CD14-positive monocyte (primary cell): ENCODE measurements around the gene SPATS2. TPM values are rescaled to one million over a fixed set of nuclear protein-coding genes. Genes with fewer than 3 reads are reported as not detected.

Experiments used
- DNase-seq, 3 donors: peaks; one replicate each; pipeline ENCODE4 v3.0.0-alpha.2; 2011 to 2022
- H2AFZ ChIP-seq: 2 replicates; pipeline ENCODE4 v1.6.0; 2012; ENCODE audit warnings: mild to moderate bottlenecking, low read depth, low read length, inconsistent platforms; ENCODE audit not compliant: insufficient read depth, poor library complexity, severe bottlenecking
- H3K27ac ChIP-seq, 2 donors: 1 replicate in 1 of 2; 2 replicates in 1 of 2; pipeline ENCODE4 v1.5.1; 2012 to 2013; ENCODE audit warnings: low read length in 2 of 2, control low read depth in 1 of 2, inconsistent platforms in 1 of 2, low read depth in 1 of 2, mild to moderate bottlenecking in 1 of 2
- H3K27me3 ChIP-seq, 2 donors: one replicate each; pipeline versions ENCODE4 v1.6.0 to v1.6.1; 2011 to 2013; ENCODE audit warnings: low read length in 2 of 2; ENCODE audit not compliant: control insufficient read depth in 2 of 2, insufficient read depth in 2 of 2
- H3K36me3 ChIP-seq, 2 donors: replicated peaks in 1 of 2; 1 replicate in 1 of 2; 2 replicates in 1 of 2; pipeline versions ENCODE4 v1.5.1 to v1.6.1; 2012 to 2013; ENCODE audit warnings: low read length in 2 of 2, control low read depth in 1 of 2, inconsistent platforms in 1 of 2, mild to moderate bottlenecking in 1 of 2; ENCODE audit not compliant: insufficient read depth in 2 of 2, control insufficient read depth in 1 of 2
- H3K4me1 ChIP-seq, 2 donors: 1 replicate in 1 of 2; 2 replicates in 1 of 2; pipeline versions ENCODE4 v1.5.1 to v1.6.1; 2012 to 2013; ENCODE audit warnings: low read length in 2 of 2, control low read depth in 1 of 2, inconsistent platforms in 1 of 2, mild to moderate bottlenecking in 1 of 2, moderate library complexity in 1 of 2; ENCODE audit not compliant: insufficient read depth in 2 of 2, control insufficient read depth in 1 of 2
- H3K4me2 ChIP-seq: replicated peaks from 2 replicates; pipeline ENCODE3; 2012; ENCODE audit warnings: low read length, moderate library complexity, mild to moderate bottlenecking; ENCODE audit not compliant: poor library complexity, severe bottlenecking; ENCODE audit errors: extremely low read depth
- H3K4me3 ChIP-seq, 3 experiments: fragments of 200-600 bp in 1 of 3; sonication (generic) in 1 of 3; replicated peaks in 1 of 3; 1 replicate in 2 of 3; 2 replicates in 1 of 3; pipeline ENCODE4 v1.5.1; 2011 to 2013; ENCODE audit warnings: low read length in 3 of 3, mild to moderate bottlenecking in 3 of 3, control low read depth in 2 of 3, low read depth in 2 of 3, inconsistent platforms in 1 of 3, moderate library complexity in 1 of 3
- H3K79me2 ChIP-seq: 2 replicates; pipeline ENCODE4 v1.6.0; 2012; ENCODE audit warnings: mild to moderate bottlenecking, control low read depth, inconsistent platforms, low read length, moderate library complexity; ENCODE audit not compliant: insufficient read depth
- H3K9ac ChIP-seq: 2 replicates; pipeline ENCODE4 v1.6.0; 2017; ENCODE audit warnings: low read length, mild to moderate bottlenecking; ENCODE audit not compliant: insufficient read depth, poor library complexity, severe bottlenecking
- H3K9me3 ChIP-seq, 2 donors: replicated peaks in 1 of 2; 1 replicate in 1 of 2; 2 replicates in 1 of 2; pipeline versions ENCODE4 v1.5.1 to v1.6.1; 2012 to 2013; ENCODE audit warnings: low read length in 2 of 2, control low read depth in 1 of 2; ENCODE audit not compliant: control insufficient read depth in 1 of 2, insufficient read depth in 1 of 2
- H4K20me1 ChIP-seq: 2 replicates; pipeline ENCODE4 v1.6.0; 2012; ENCODE audit warnings: mild to moderate bottlenecking, low read length, control low read depth, moderate library complexity; ENCODE audit not compliant: insufficient read depth
- H3K27ac Mint-ChIP-seq, 7 donors: one replicate each; pipeline ENCODE4 v1.8.0; 2020; ENCODE audit warnings: mild to moderate bottlenecking in 7 of 7, mixed read lengths in 7 of 7, moderate library complexity in 6 of 7, inconsistent platforms in 2 of 7
- H3K27me3 Mint-ChIP-seq, 3 donors: one replicate each; pipeline ENCODE4 v1.8.0; 2021 to 2022; ENCODE audit warnings: low read depth in 3 of 3, mild to moderate bottlenecking in 3 of 3, mixed read lengths in 3 of 3, moderate library complexity in 3 of 3, inconsistent platforms in 1 of 3
- H3K36me3 Mint-ChIP-seq, 2 donors: one replicate each; pipeline ENCODE4 v1.8.0; 2020; ENCODE audit warnings: mixed read lengths in 2 of 2, inconsistent platforms in 1 of 2, mild to moderate bottlenecking in 1 of 2
- H3K4me1 Mint-ChIP-seq: one replicate; pipeline ENCODE4 v1.8.0; 2020; ENCODE audit warnings: mild to moderate bottlenecking, mixed read lengths
- H3K4me3 Mint-ChIP-seq, 2 donors: one replicate each; pipeline ENCODE4 v1.8.0; 2020; ENCODE audit warnings: mild to moderate bottlenecking in 2 of 2, mixed read lengths in 2 of 2, moderate library complexity in 1 of 2
- H3K9me3 Mint-ChIP-seq, 7 donors: one replicate each; pipeline ENCODE4 v1.8.0; 2020 to 2022; ENCODE audit warnings: mixed read lengths in 7 of 7, mild to moderate bottlenecking in 6 of 7, moderate library complexity in 6 of 7, inconsistent platforms in 2 of 7
- WGBS: methylation state at CpG from one replicate; pipeline ENCODE4 v1.1.5; 2013; ENCODE audit warnings: missing lambda C conversion rate; ENCODE audit not compliant: insufficient coverage; 5-methylcytosine and 5-hydroxymethylcytosine counted together
- intact Hi-C, 2 donors: fragments of 100-400 bp; cut with micrococcal nuclease; formaldehyde crosslinking; loops; one replicate each; pipeline versions ENCODE4 v1.15.0 to v1.15.1; 2023
- polyA plus RNA-seq, 3 donors: library from polyadenylated mRNA; depleted of rRNA in 1 of 3; unstranded in 2 of 3; stranded (reverse) in 1 of 3; fragments of 300-500 nt in 2 of 3; fragments of >200 nt in 1 of 3; fragmentation: Illumina TruSeq in 2 of 3; gene quantifications; 1 replicate in 2 of 3; 2 replicates in 1 of 3; pipeline ENCODE4 v1.2.3, GENCODE V29; 2012 to 2021
- TF ChIP-seq, protein P1 (sequence below): fragments of 200-600 bp; IDR thresholded peaks from one replicate; pipeline ENCODE4 v1.8.0; 2022; ENCODE audit warnings: antibody characterized with exemption, mild to moderate bottlenecking

SPATS2 gene
- polyA plus RNA-seq, 3 donors, result 1.1 to 3.2 (median 1.8) TPM

- H3K27ac Mint-ChIP-seq, result no peak overlapping the region
- intact Hi-C loops, result loop anchor here (2.0 to 10.0 kb wide), 3 partner anchors 53 to 277 kb away; partner anchors contain the start of genes KMT2D (in 1 of the 2) and RHEBL1 (in 1 of the 2)
- H3K4me3 ChIP-seq, result peak overlapping the region in 2 of 3 experiments; percentile 40 to 83
- H3K27me3 Mint-ChIP-seq, result peaks cover 93 to 100% (median 98%) of the 10 kb centered on the region in 3 donors
- peaks cover 44% of the 10 kb centered on the region for H3K4me1 Mint-ChIP-seq
- no peak overlapping the region for H3K27ac ChIP-seq
- peaks cover under 1 to 42% of the 10 kb centered on the region in 2 donors for H3K9me3 ChIP-seq
- H2AFZ ChIP-seq, result peak overlapping the region; percentile 84
- H3K9ac ChIP-seq, result peak overlapping the region; percentile 56
- H3K4me1 ChIP-seq, result peaks cover 38 to 48% of the 10 kb centered on the region in 2 donors
- H4K20me1 ChIP-seq, result no peaks in the 10 kb centered on the region
- peak overlapping the region; percentile 99 for H3K4me2 ChIP-seq
- H3K4me3 Mint-ChIP-seq, result peak overlapping the region; percentile 76 to 92
- H3K36me3 Mint-ChIP-seq, result peaks cover 7 to 8% of the 10 kb centered on the region in 2 donors
- TF ChIP-seq, protein P1, sequence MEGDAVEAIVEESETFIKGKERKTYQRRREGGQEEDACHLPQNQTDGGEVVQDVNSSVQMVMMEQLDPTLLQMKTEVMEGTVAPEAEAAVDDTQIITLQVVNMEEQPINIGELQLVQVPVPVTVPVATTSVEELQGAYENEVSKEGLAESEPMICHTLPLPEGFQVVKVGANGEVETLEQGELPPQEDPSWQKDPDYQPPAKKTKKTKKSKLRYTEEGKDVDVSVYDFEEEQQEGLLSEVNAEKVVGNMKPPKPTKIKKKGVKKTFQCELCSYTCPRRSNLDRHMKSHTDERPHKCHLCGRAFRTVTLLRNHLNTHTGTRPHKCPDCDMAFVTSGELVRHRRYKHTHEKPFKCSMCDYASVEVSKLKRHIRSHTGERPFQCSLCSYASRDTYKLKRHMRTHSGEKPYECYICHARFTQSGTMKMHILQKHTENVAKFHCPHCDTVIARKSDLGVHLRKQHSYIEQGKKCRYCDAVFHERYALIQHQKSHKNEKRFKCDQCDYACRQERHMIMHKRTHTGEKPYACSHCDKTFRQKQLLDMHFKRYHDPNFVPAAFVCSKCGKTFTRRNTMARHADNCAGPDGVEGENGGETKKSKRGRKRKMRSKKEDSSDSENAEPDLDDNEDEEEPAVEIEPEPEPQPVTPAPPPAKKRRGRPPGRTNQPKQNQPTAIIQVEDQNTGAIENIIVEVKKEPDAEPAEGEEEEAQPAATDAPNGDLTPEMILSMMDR, result no peak
- WGBS, result 18% methylated on average over 21 of the region's 21 CpGs
- no peaks in the 10 kb centered on the region for H3K36me3 ChIP-seq
- H3K27me3 ChIP-seq, result peaks cover 81 to 98% of the 10 kb centered on the region in 2 donors
- no peak for DNase-seq
- H3K79me2 ChIP-seq, result no peaks in the 10 kb centered on the region
- peaks cover 0 to 35% (median 13%) of the 10 kb centered on the region in 7 donors for H3K9me3 Mint-ChIP-seq
Measured at GRCh38 chr12:49341777-49342065, 25.5 kb upstream of the SPATS2 start.

- peaks cover 6 to 11% of the 10 kb centered on the region in 2 donors for H3K36me3 Mint-ChIP-seq
- peak; percentile 53 to 74 (median 66) for DNase-seq
- TF ChIP-seq, protein P1, result peak; percentile 99
- H3K27me3 ChIP-seq, result peaks cover 82 to 99% of the 10 kb centered on the region in 2 donors
- peaks cover 39 to 48% of the 10 kb centered on the region in 2 donors for H3K4me1 ChIP-seq
- peak overlapping the region; percentile 76 to 92 for H3K4me3 Mint-ChIP-seq
- no peak overlapping the region for H3K27ac ChIP-seq
- peaks cover 0 to 32% (median 13%) of the 10 kb centered on the region in 7 donors for H3K9me3 Mint-ChIP-seq
- peaks cover 2 to 48% of the 10 kb centered on the region in 2 donors for H3K9me3 ChIP-seq
- H4K20me1 ChIP-seq, result no peaks in the 10 kb centered on the region
- peak overlapping the region; percentile 56 for H3K9ac ChIP-seq
- peak overlapping the region; percentile 84 for H2AFZ ChIP-seq
- H3K27me3 Mint-ChIP-seq, result peaks cover 93 to 100% (median 98%) of the 10 kb centered on the region in 3 donors
- no peaks in the 10 kb centered on the region for H3K79me2 ChIP-seq
- intact Hi-C loops, result loop anchor here (2.0 to 10.0 kb wide), 3 partner anchors 53 to 277 kb away; partner anchors contain the start of genes KMT2D (in 1 of the 2) and RHEBL1 (in 1 of the 2)
- no peak overlapping the region for H3K27ac Mint-ChIP-seq
- H3K36me3 ChIP-seq, result no peaks in the 10 kb centered on the region
- 1% methylated on average over 49 of the region's 58 CpGs for WGBS
- H3K4me1 Mint-ChIP-seq, result peaks cover 45% of the 10 kb centered on the region
- peak overlapping the region; percentile 37 to 83 (median 40) for H3K4me3 ChIP-seq
- H3K4me2 ChIP-seq, result peak overlapping the region; percentile 99
Measured at GRCh38 chr12:49342066-49342913, 25.0 kb upstream of the SPATS2 start.
